CD4-positive, CD25-positive, alpha-beta regulatory T cell (primary cell): ENCODE measurements around the gene CCDC17. TPM values are rescaled to one million over a fixed set of nuclear protein-coding genes. Genes with fewer than 3 reads are reported as not detected.

Experiments used
- ATAC-seq, 2 donors: fragments of 150-1000 bp; cut with Tn5 transposase; one replicate each; pipeline ENCODE4 v1.10.0; 2021; ENCODE audit warnings: low read depth in 2 of 2, moderate number of reproducible peaks in 2 of 2, moderate library complexity in 1 of 2
- DNase-seq, 3 donors: peaks; one replicate each; pipeline versions ENCODE4 v3.0.0 to v3.0.0-alpha.2; 2012 to 2022; ENCODE audit warnings: mixed read lengths in 1 of 3
- H3K27ac ChIP-seq: one replicate; pipeline ENCODE4 v1.7.0; 2013; ENCODE audit warnings: mild to moderate bottlenecking, low read length; ENCODE audit not compliant: insufficient read depth, poor library complexity, severe bottlenecking
- H3K27me3 ChIP-seq: one replicate; pipeline ENCODE4 v1.7.0; 2013; ENCODE audit warnings: low read length; ENCODE audit not compliant: control insufficient read depth, insufficient read depth
- H3K36me3 ChIP-seq: one replicate; pipeline ENCODE4 v1.7.0; 2013; ENCODE audit warnings: mild to moderate bottlenecking, low read length, moderate library complexity; ENCODE audit not compliant: control insufficient read depth, insufficient read depth
- H3K4me1 ChIP-seq: 2 replicates; pipeline ENCODE4 v1.7.0; 2013; ENCODE audit warnings: mild to moderate bottlenecking, low read length; ENCODE audit not compliant: insufficient read depth, control insufficient read depth, poor library complexity, severe bottlenecking
- H3K4me3 ChIP-seq: one replicate; pipeline ENCODE4 v1.7.0; 2013; ENCODE audit warnings: low read depth, mild to moderate bottlenecking, low read length, moderate library complexity
- H3K9me3 ChIP-seq, 2 experiments: 1 replicate in 1 of 2; 2 replicates in 1 of 2; pipeline ENCODE4 v1.7.0; 2013; ENCODE audit warnings: low read length in 2 of 2, mild to moderate bottlenecking in 1 of 2, moderate library complexity in 1 of 2; ENCODE audit not compliant: control insufficient read depth in 2 of 2
- H3K27ac Mint-ChIP-seq, 3 donors: one replicate each; pipeline ENCODE4 v1.8.0; 2020 to 2022; ENCODE audit warnings: mild to moderate bottlenecking in 3 of 3, mixed read lengths in 3 of 3, moderate library complexity in 2 of 3
- H3K27me3 Mint-ChIP-seq: one replicate; pipeline ENCODE4 v1.8.0; 2022; ENCODE audit warnings: mild to moderate bottlenecking, mixed read lengths
- H3K36me3 Mint-ChIP-seq: one replicate; pipeline ENCODE4 v1.8.0; 2020; ENCODE audit warnings: mixed read lengths
- H3K4me1 Mint-ChIP-seq, 4 donors: one replicate each; pipeline ENCODE4 v1.8.0; 2020 to 2022; ENCODE audit warnings: mixed read lengths in 4 of 4, mild to moderate bottlenecking in 1 of 4
- H3K4me3 Mint-ChIP-seq, 4 donors: one replicate each; pipeline ENCODE4 v1.8.0; 2020 to 2022; ENCODE audit warnings: mild to moderate bottlenecking in 4 of 4, mixed read lengths in 4 of 4, moderate library complexity in 3 of 4
- H3K9me3 Mint-ChIP-seq, 7 donors: one replicate each; pipeline ENCODE4 v1.8.0; 2020 to 2022; ENCODE audit warnings: mixed read lengths in 7 of 7, mild to moderate bottlenecking in 3 of 7, moderate library complexity in 2 of 7
- polyA plus RNA-seq, 4 donors: library from polyadenylated mRNA; unstranded; fragments of 300-500 nt; fragmentation: Illumina TruSeq; gene quantifications; one replicate each; pipeline ENCODE4 v1.2.3, GENCODE V29; 2021
- total RNA-seq: library from RNA; stranded (reverse); gene quantifications from one replicate; pipeline ENCODE4 v1.2.3, GENCODE V29; 2022

The CCDC17 gene
- total and polyA plus RNA-seq, 5 donors from 2014 or later, result 0.23 to 6.1 (median 0.25) TPM; not detected in 2

- H3K4me3 ChIP-seq, result no peak overlapping the region
- H3K4me1 ChIP-seq, result no peaks in the 10 kb centered on the region
- no peak overlapping the region for H3K27ac ChIP-seq
- no peak overlapping the region for H3K27ac Mint-ChIP-seq
- H3K36me3 ChIP-seq, result peaks cover 46% of the 10 kb centered on the region
- H3K27me3 ChIP-seq, result no peaks in the 10 kb centered on the region
- peaks cover 0 to 5% (median 0%) of the 10 kb centered on the region in 4 donors for H3K4me1 Mint-ChIP-seq
- no peak overlapping the region for H3K4me3 Mint-ChIP-seq
- no peaks in the 10 kb centered on the region for H3K9me3 Mint-ChIP-seq
- H3K27me3 Mint-ChIP-seq, result no peaks in the 10 kb centered on the region
- DNase-seq, result no peak
- peaks cover 24% of the 10 kb centered on the region for H3K36me3 Mint-ChIP-seq
- ATAC-seq, result no peak
- no peaks in the 10 kb centered on the region for H3K9me3 ChIP-seq
Measured at GRCh38 chr1:45621501-45621836, 2.4 kb downstream of the CCDC17 start.

DNA sequence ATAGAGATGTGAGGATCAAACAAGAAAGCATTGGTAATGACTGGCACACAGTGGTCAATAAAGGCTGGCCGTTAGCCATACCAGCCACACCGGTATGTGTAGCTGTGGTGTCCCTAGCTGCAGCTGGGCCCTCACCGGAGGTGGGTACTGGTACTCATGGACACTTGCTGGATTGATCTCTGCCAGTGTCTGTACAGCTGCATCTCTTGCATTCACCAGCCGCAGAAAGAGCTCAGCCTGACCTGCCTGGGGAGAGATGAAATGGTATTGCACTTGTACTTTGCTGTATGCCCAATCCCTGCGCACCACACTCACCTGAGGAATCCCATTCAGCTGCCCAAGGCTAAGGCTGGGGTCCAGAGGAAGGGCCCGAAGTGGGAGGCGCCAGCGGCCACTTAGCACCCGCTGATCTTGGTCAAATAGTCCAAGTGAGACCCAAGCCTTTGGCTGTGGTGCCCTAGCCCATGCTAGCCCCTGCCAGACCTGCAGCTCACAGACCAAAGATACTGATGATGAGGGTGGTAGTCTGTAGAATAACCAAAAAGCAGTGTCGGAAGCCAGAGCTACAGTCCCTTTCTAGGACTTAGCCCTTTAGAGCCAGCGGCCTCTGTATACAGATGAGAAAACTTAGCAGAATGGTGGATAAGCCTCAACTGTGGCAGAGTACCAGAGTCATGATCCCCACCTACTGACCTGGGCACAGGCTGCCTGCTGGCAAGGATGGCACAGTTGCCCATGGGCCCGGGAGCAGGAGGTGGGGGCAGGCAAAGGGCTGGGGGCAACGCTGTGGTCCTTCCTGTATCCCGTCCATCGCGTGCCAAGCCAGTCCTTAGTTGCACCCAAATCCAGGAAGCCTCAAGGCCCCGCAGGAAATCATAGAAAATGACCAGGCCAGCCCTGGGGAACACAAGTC lies 3.0 kb downstream of the CCDC17 start:
- H3K27ac Mint-ChIP-seq, result peak overlapping the region in 2 of 3 donors; percentile 65 to 90
- H3K9me3 Mint-ChIP-seq, result no peaks in the 10 kb centered on the region
- peaks cover 30% of the 10 kb centered on the region for H3K36me3 Mint-ChIP-seq
- H3K27me3 Mint-ChIP-seq, result no peaks in the 10 kb centered on the region
- Histone ChIP-seq H3K27ac (no peak overlapping the region), H3K4me1 (no peaks in the 10 kb centered on the region), H3K27me3 (no peaks in the 10 kb centered on the region), H3K4me3 (no peak overlapping the region), H3K36me3 (peaks cover 49% of the 10 kb centered on the region), H3K9me3 (no peaks in the 10 kb centered on the region)
- ATAC-seq, result no peak
- no peak for DNase-seq
- H3K4me3 Mint-ChIP-seq, result no peak overlapping the region
- peaks cover 0 to 5% (median 0%) of the 10 kb centered on the region in 4 donors for H3K4me1 Mint-ChIP-seq

DNA sequence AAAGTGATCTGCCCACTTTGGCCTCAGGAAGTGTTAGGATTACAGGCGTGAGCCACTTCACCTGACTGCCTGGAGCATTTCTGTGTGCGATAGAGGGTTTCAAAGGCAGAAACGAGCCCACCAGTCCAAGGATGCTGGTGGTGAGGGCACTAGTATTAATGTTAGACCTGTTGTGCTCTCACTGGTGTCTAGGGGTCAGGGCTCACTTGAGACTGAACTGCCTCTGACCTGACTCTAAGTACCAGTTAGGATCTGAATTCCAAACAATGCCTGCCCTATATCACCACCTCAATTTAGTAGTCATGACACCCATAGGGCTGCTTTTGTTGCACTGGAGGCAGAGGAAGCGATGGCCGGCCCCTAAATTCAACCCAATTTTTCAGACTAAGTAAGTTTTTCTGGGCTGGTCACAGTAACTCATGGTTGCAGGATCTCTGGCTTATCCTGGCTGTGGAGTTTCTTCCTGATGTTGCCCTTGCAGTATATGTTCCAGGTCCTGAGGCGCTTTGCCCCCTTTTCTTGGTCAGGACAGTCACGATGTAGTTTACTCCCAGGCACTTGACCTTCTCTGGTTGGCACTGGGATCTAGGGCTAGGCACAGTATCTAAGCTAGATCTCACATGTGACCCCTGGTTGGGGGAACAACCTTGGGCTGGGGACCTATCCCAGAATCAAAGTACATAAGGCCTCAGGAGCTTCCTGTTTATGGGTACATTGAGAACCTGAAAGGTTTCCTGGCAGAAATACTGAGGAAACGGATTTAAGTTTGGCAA lies 4.5 kb downstream of the CCDC17 start:
- Mint-ChIP-seq H3K36me3 (peaks cover 31% of the 10 kb centered on the region), H3K27ac (peak overlapping the region; percentile 32 to 65 (median 50)), H3K4me1 (peaks cover 0 to 5% (median 2%) of the 10 kb centered on the region in 4 donors), H3K27me3 (no peaks in the 10 kb centered on the region), H3K9me3 (no peaks in the 10 kb centered on the region), H3K4me3 (no peak overlapping the region)
- no peak overlapping the region for H3K4me3 ChIP-seq
- H3K27ac ChIP-seq, result no peak overlapping the region
- no peaks in the 10 kb centered on the region for H3K27me3 ChIP-seq
- DNase-seq, result no peak
- peaks cover 59% of the 10 kb centered on the region for H3K36me3 ChIP-seq
- H3K4me1 ChIP-seq, result no peaks in the 10 kb centered on the region
- H3K9me3 ChIP-seq, result no peaks in the 10 kb centered on the region
- no peak for ATAC-seq

- no peaks in the 10 kb centered on the region for H3K4me1 ChIP-seq
- DNase-seq (no peak), ATAC-seq (no peak)
- Mint-ChIP-seq H3K27me3 (no peaks in the 10 kb centered on the region), H3K36me3 (peaks cover 29% of the 10 kb centered on the region), H3K4me1 (peaks cover 0 to 4% (median under 1%) of the 10 kb centered on the region in 4 donors), H3K4me3 (no peak overlapping the region), H3K27ac (peak overlapping the region in 2 of 3 donors; percentile 50 to 67), H3K9me3 (no peaks in the 10 kb centered on the region)
- H3K27ac ChIP-seq, result no peak overlapping the region
- H3K27me3 ChIP-seq, result no peaks in the 10 kb centered on the region
- H3K4me3 ChIP-seq, result no peak overlapping the region
- peaks cover 71% of the 10 kb centered on the region for H3K36me3 ChIP-seq
- H3K9me3 ChIP-seq, result no peaks in the 10 kb centered on the region
Measured at GRCh38 chr1:45617618-45618017, 6.2 kb downstream of the CCDC17 start.

DNA sequence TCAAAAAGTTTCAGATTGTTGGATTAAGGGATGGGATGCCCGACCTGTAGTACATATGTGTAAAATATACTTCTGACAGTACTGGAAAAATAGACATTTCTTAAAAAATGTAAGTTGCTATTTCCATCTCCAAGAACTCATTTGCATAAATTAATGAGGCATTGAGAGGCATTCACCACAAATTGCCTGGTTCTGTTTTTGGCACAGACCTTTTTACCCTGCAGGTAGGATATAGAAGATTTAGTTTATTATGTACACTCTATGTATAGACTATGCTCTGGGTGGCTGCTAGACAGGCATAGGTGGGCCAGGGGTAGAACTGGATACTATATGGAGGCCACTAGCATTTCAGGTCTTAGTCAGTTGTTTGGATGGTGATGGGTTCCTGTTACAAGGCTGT lies 8.0 kb downstream of the CCDC17 start:
- peak overlapping the region; percentile 44 to 65 (median 59) for H3K27ac Mint-ChIP-seq
- H3K27me3 ChIP-seq, result no peaks in the 10 kb centered on the region

GRCh38 chr1:45612941-45613579 lies 10.8 kb downstream of the CCDC17 start:
- Histone ChIP-seq H3K36me3 (peaks cover 74% of the 10 kb centered on the region), H3K4me3 (no peak overlapping the region), H3K27me3 (no peaks in the 10 kb centered on the region), H3K9me3 (no peaks in the 10 kb centered on the region), H3K27ac (no peak overlapping the region), H3K4me1 (peaks cover 8% of the 10 kb centered on the region)
- no peaks in the 10 kb centered on the region for H3K27me3 Mint-ChIP-seq
- H3K27ac Mint-ChIP-seq, result no peak overlapping the region
- peaks cover 7 to 24% (median 17%) of the 10 kb centered on the region in 4 donors for H3K4me1 Mint-ChIP-seq
- H3K9me3 Mint-ChIP-seq, result no peaks in the 10 kb centered on the region
- DNase-seq, result no peak
- H3K4me3 Mint-ChIP-seq, result peak overlapping the region in 1 of 4 donors; percentile 42
- no peak for ATAC-seq
- peaks cover 49% of the 10 kb centered on the region for H3K36me3 Mint-ChIP-seq

More for the DNA sequence above, 8.0 kb downstream of the CCDC17 start:
- no peak for ATAC-seq
- no peaks in the 10 kb centered on the region for H3K9me3 ChIP-seq
- Mint-ChIP-seq H3K4me1 (peaks cover 0 to 6% (median 3%) of the 10 kb centered on the region in 4 donors), H3K27me3 (no peaks in the 10 kb centered on the region), H3K9me3 (no peaks in the 10 kb centered on the region), H3K36me3 (peaks cover 29% of the 10 kb centered on the region), H3K4me3 (no peak overlapping the region)
- no peak overlapping the region for H3K27ac ChIP-seq
- H3K4me1 ChIP-seq, result no peaks in the 10 kb centered on the region
- DNase-seq, result no peak
- peaks cover 73% of the 10 kb centered on the region for H3K36me3 ChIP-seq
- no peak overlapping the region for H3K4me3 ChIP-seq

DNA sequence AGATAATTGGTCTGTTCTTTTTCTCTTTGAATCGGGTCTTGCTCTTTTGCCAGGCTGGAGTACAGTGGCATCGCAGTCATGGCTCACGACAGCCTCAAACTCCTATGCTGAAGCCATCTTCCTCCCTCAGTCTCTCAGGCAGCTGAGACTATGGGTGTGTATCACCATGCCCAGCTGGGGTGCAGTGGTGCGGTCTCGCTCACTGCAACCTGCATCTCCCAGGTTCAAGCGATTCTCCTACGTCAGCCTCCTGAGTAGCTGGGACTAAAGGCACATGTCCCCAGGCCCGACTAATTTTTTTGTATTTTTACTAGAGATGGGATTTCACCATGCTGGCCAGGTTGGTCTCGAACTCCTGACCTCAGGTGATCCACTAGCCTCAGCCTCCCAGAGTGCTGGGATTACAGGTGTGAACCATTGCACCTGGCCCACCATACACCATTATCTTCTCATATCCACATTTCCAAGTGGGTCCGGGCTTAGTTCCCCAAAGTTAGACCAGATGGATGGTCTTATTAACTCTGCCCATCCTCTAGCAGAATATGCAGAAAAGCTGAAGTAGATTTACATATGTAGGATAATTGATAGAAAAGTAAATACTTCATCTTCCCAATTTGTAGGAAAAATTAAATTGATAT lies 13.1 kb downstream of the CCDC17 start:
- Mint-ChIP-seq H3K36me3 (peaks cover 53% of the 10 kb centered on the region), H3K9me3 (no peaks in the 10 kb centered on the region), H3K4me1 (peaks cover 25 to 39% (median 33%) of the 10 kb centered on the region in 4 donors), H3K4me3 (no peak overlapping the region), H3K27me3 (no peaks in the 10 kb centered on the region), H3K27ac (peak overlapping the region in 1 of 3 donors; percentile 94)
- ATAC-seq, result no peak
- Histone ChIP-seq H3K4me1 (peaks cover 8% of the 10 kb centered on the region), H3K36me3 (peaks cover 63% of the 10 kb centered on the region), H3K27ac (no peak overlapping the region), H3K27me3 (no peaks in the 10 kb centered on the region), H3K4me3 (no peak overlapping the region), H3K9me3 (no peaks in the 10 kb centered on the region)
- no peak for DNase-seq
